Neural progenitor cell (in vitro differentiated cells): Measurements from ENCODE around the gene RBMS1. TPM values are rescaled to one million over a fixed set of nuclear protein-coding genes. Genes with fewer than 3 reads are reported as not detected.

Source experiments
- DNase-seq: peaks from one replicate; pipeline ENCODE4 v3.0.0-alpha.2; 2016; ENCODE audit warnings: low spot score
- H2AFZ ChIP-seq: fragments of 200-600 bp; sonication (generic); replicated peaks from 2 replicates; pipeline ENCODE4 v1.6.1; 2016; ENCODE audit warnings: antibody characterized with exemption
- H3F3A ChIP-seq: fragments of 200-600 bp; sonication (generic); 2 replicates; pipeline ENCODE4 v1.6.1; 2016; ENCODE audit warnings: antibody characterized with exemption, low read depth
- H3K27ac ChIP-seq: fragments of 200-600 bp; sonication (generic); 2 replicates; pipeline ENCODE4 v1.5.1; 2016; ENCODE audit warnings: mild to moderate bottlenecking
- H3K27me3 ChIP-seq: fragments of 200-600 bp; sonication (generic); 2 replicates; pipeline ENCODE4 v1.6.1; 2016; ENCODE audit warnings: mild to moderate bottlenecking, moderate library complexity
- H3K36me3 ChIP-seq: fragments of 200-600 bp; sonication (generic); 2 replicates; pipeline ENCODE4 v1.5.1; 2016
- H3K4me1 ChIP-seq: fragments of 200-600 bp; sonication (generic); 2 replicates; pipeline ENCODE4 v1.6.1; 2016; ENCODE audit warnings: mixed run types
- H3K4me2 ChIP-seq: fragments of 200-600 bp; sonication (generic); 2 replicates; pipeline ENCODE4 v1.6.1; 2016
- H3K4me3 ChIP-seq: fragments of 200-600 bp; sonication (generic); 2 replicates; pipeline ENCODE4 v1.5.1; 2016
- H3K79me2 ChIP-seq: fragments of 200-600 bp; sonication (generic); 2 replicates; pipeline ENCODE4 v1.6.1; 2016; ENCODE audit warnings: low read depth
- H3K9ac ChIP-seq: fragments of 200-600 bp; sonication (generic); 2 replicates; pipeline ENCODE4 v1.6.1; 2016
- H3K9me3 ChIP-seq: fragments of 200-600 bp; sonication (generic); 2 replicates; pipeline ENCODE4 v1.5.1; 2016; ENCODE audit warnings: low read depth
- H4K20me1 ChIP-seq: fragments of 200-600 bp; sonication (generic); 2 replicates; pipeline ENCODE4 v1.6.1; 2016; ENCODE audit warnings: low read depth
- H3K27ac Mint-ChIP-seq: 3 replicates; pipeline ENCODE4 v1.8.0; 2021; ENCODE audit warnings: mixed read lengths
- H3K27me3 Mint-ChIP-seq: 2 replicates; pipeline ENCODE4 v1.8.0; 2022; ENCODE audit warnings: low read depth, mild to moderate bottlenecking, inconsistent platforms, moderate library complexity, mixed read lengths; ENCODE audit not compliant: insufficient read depth
- H3K36me3 Mint-ChIP-seq: 3 replicates; pipeline ENCODE4 v1.8.0; 2021; ENCODE audit warnings: mixed read lengths
- H3K4me1 Mint-ChIP-seq: 3 replicates; pipeline ENCODE4 v1.8.0; 2021; ENCODE audit warnings: mixed read lengths
- H3K4me3 Mint-ChIP-seq: 3 replicates; pipeline ENCODE4 v1.8.0; 2021; ENCODE audit warnings: mild to moderate bottlenecking, moderate library complexity, mixed read lengths
- H3K9me3 Mint-ChIP-seq: 3 replicates; pipeline ENCODE4 v1.8.0; 2020; ENCODE audit warnings: mixed read lengths
- CTCF ChIP-seq: fragments of 200-600 bp; sonication (generic); IDR thresholded peaks from 2 replicates; pipeline ENCODE4 v1.5.1; 2017; ENCODE audit warnings: antibody characterized with exemption, mild to moderate bottlenecking
- EZH2 ChIP-seq: fragments of 200-600 bp; sonication (generic); IDR thresholded peaks from 2 replicates; pipeline ENCODE4 v1.6.1; 2017; ENCODE audit warnings: antibody characterized with exemption, mild to moderate bottlenecking, moderate library complexity
- EZH2phosphoT487 ChIP-seq: fragments of 200-600 bp; sonication (generic); IDR thresholded peaks from 2 replicates; pipeline ENCODE4 v1.6.1; 2017; ENCODE audit warnings: antibody characterized with exemption
- total RNA-seq: library from RNA; depleted of rRNA; stranded (reverse); fragments of >200 nt; gene quantifications from 2 replicates; pipeline ENCODE4 v1.2.3, GENCODE V29; 2015; ENCODE audit warnings: low replicate concordance

Gene RBMS1
- total RNA-seq, 1 donor from 2014 or later: 101 TPM

DNA sequence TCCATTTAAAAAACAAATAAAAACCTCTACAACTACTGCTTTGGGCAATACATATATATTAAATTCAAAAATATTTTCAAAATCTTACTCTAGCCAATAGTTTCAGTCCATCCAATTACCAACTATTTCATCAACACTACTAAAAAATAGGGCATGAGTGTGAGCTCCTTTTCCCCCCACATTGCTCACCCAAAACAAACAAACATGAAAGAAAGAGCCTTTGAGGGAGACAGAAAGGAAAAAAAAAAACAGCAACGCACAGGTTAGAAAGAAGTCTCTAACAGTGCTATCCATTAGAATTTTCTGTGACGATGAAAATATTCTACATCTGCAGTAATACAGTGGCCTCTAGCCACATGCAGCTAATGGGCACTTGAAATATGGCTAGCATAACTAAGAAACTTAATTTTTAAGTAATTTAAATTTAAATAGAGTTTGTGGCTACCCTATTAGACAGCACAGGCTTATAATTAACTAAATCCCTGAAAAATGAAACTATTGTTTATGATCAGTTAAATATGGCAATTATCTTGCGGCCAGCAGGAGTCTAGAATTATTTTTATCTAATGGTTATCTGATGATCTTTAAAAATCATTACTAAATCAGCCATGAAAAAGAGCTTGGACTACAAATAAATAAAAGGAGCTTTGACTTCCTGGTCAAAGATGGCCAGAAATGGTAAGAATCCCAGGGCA, 59.2 kb downstream of the RBMS1 start:
- Histone ChIP-seq H2AFZ (no peak overlapping the region), H3K4me3 (no peak overlapping the region), H3K79me2 (peaks cover 5% of the 10 kb centered on the region), H3K9me3 (no peaks in the 10 kb centered on the region), H3K27ac (no peak overlapping the region), H3F3A (no peaks in the 10 kb centered on the region), H3K36me3 (no peaks in the 10 kb centered on the region), H3K9ac (no peak overlapping the region), H4K20me1 (no peaks in the 10 kb centered on the region), H3K27me3 (no peaks in the 10 kb centered on the region), H3K4me1 (peaks cover 17% of the 10 kb centered on the region), H3K4me2 (no peak overlapping the region)
- Mint-ChIP-seq H3K4me3 (no peak overlapping the region), H3K4me1 (peaks cover 3% of the 10 kb centered on the region), H3K9me3 (peaks cover 11% of the 10 kb centered on the region), H3K27ac (no peak overlapping the region), H3K36me3 (peaks cover 23% of the 10 kb centered on the region), H3K27me3 (no peaks in the 10 kb centered on the region)
- TF ChIP-seq EZH2 (no peak), EZH2phosphoT487 (no peak), CTCF (no peak)
- no peak for DNase-seq

DNA sequence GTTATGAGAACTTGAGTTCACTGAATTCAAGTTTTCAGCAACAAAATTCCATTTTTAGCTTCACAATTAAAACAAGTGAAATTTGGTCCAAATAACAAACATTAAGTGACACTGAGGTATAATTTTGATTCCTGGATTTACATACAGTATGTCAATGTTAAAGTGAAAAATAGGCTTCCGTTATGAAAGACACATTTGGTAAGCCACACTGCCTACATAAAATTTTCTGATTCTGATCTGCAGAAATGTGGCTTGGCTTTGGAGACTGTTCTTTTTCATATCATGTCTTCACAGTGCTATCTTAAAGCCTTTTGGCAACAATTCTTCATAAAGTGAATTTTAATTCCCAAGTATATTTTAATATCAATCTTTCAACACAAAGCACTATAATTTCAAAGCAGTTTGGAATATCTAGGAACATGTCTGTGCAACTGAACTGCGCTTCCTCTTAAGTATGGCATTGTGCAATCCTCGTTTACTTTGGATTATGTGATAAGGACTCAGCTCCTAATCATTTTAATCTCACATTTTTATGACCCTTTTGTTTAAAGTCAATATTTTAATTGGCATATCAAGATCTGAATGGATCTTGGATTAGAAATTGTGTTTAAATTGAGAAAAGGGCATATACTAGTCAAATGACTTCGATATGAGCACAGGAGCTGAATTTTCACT, 60.0 kb downstream of the RBMS1 start:
- Histone ChIP-seq H3K27ac (no peak overlapping the region), H3K9me3 (no peaks in the 10 kb centered on the region), H3K36me3 (no peaks in the 10 kb centered on the region), H4K20me1 (no peaks in the 10 kb centered on the region), H3K9ac (no peak overlapping the region), H3K4me2 (no peak overlapping the region), H3K4me1 (peaks cover 17% of the 10 kb centered on the region), H3F3A (no peaks in the 10 kb centered on the region), H3K27me3 (no peaks in the 10 kb centered on the region), H3K4me3 (no peak overlapping the region), H2AFZ (no peak overlapping the region), H3K79me2 (peaks cover 5% of the 10 kb centered on the region)
- Mint-ChIP-seq H3K4me1 (peaks cover 3% of the 10 kb centered on the region), H3K4me3 (no peak overlapping the region), H3K27me3 (no peaks in the 10 kb centered on the region), H3K27ac (no peak overlapping the region), H3K36me3 (peaks cover 23% of the 10 kb centered on the region), H3K9me3 (peaks cover 11% of the 10 kb centered on the region)
- TF ChIP-seq EZH2phosphoT487 (no peak), CTCF (no peak), EZH2 (no peak)
- DNase-seq: no peak

DNA sequence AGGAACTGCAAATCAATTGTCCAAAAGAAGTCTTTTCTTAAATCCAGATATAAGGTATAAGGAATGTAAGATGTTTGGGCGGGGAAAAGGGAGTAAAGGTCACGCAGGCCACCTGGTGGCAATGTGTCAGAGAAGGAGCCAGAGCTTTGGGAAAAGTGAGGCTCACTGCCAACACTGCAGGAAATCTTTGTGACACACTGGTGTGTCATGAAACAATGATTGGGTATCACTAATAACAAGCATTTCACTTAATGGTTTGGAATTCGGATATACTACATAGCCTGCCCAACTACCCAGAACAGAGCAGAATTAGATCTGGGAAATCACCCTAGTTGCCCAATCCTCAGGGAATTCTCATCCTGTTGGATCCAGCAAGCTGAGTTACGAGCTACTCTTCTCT, 61.0 kb downstream of the RBMS1 start:
- Mint-ChIP-seq H3K27ac (no peak overlapping the region), H3K4me3 (no peak overlapping the region), H3K27me3 (no peaks in the 10 kb centered on the region), H3K36me3 (peaks cover 17% of the 10 kb centered on the region), H3K4me1 (peaks cover 3% of the 10 kb centered on the region), H3K9me3 (peaks cover 4% of the 10 kb centered on the region)
- H3K27ac ChIP-seq: no peak overlapping the region
- DNase-seq: peak; percentile 25
- H3K9me3 ChIP-seq: no peaks in the 10 kb centered on the region
- peaks cover 17% of the 10 kb centered on the region for H3K4me1 ChIP-seq
- H3K36me3 ChIP-seq: no peaks in the 10 kb centered on the region
- no peak overlapping the region for H3K4me2 ChIP-seq
- H2AFZ ChIP-seq: no peak overlapping the region
- H3K4me3 ChIP-seq: no peak overlapping the region
- H4K20me1 ChIP-seq: no peaks in the 10 kb centered on the region
- no peaks in the 10 kb centered on the region for H3K27me3 ChIP-seq
- peaks cover 5% of the 10 kb centered on the region for H3K79me2 ChIP-seq
- H3K9ac ChIP-seq: no peak overlapping the region
- no peak for TF ChIP-seq EZH2phosphoT487
- TF ChIP-seq EZH2: no peak
- peak; percentile 25 for TF ChIP-seq CTCF
- H3F3A ChIP-seq: no peaks in the 10 kb centered on the region
